Astrocyte of the spinal cord (primary cell): ENCODE results near the gene FUBP3.
"Not testable (repeated sequence)": the region's sequence is repeated elsewhere in the genome, so short reads cannot be mapped to it uniquely, and the experiment has no call there.

Experiments used
- DNase-seq: peaks from one replicate; pipeline ENCODE4 v3.0.0; 2011; ENCODE audit warnings: low read depth, low spot score
- H3K4me3 ChIP-seq: 2 replicates; pipeline ENCODE4 v1.5.1; 2011; ENCODE audit warnings: low read depth, mild to moderate bottlenecking, low read length, moderate library complexity
- CTCF ChIP-seq: IDR thresholded peaks from 2 replicates; pipeline ENCODE4 v1.5.1; 2012; ENCODE audit warnings: low read depth, mild to moderate bottlenecking, low read length, inconsistent platforms
- in situ Hi-C: cut with HindIII; loops from 2 replicates; pipeline ENCODE4 v1.10.0; 2017; ENCODE audit warnings: low sequenced_read_pairs

FUBP3 gene

GRCh38 chr9:130555968-130556367 lies 23.4 kb upstream of the FUBP3 start:
- in situ Hi-C loops, result no loop called here
- no peak for DNase-seq
- no peak for TF ChIP-seq CTCF
- H3K4me3 ChIP-seq, result no peak overlapping the region

DNA sequence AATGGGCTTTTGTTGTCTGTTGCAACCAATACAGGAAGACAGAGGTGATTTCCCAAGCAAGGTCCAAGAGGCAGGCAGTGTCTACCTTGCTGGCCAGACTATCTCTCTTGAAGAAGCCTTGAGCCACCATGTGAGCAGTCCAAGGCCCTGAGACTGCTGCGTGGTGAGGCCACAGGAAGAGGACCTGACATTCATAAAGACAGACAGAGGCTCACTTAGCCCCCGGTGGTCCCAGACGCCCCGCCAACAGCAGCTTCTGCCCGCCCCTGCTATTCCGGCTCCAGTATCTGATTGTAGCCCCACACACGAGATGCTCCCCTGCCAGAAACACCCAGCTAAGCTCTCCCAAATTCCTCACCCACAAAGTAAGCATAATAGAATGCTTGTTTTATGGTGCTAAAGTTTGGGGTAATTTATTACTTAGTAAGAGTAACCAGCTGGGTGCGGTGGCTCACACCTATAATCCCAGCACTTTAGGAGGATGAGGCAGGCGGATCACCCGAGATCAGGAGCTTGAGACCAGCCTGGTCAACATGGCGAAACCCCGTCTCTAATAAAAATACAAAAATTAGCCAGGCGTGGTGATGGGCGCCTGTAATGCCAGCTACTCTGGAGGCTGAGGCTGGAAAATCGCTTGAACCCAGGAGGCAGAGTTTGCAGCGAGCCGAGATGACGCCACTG lies 22.8 kb upstream of the FUBP3 start:
- no peak for DNase-seq
- no peak overlapping the region for H3K4me3 ChIP-seq
- no peak for TF ChIP-seq CTCF
- in situ Hi-C loops, result no loop called here

DNA sequence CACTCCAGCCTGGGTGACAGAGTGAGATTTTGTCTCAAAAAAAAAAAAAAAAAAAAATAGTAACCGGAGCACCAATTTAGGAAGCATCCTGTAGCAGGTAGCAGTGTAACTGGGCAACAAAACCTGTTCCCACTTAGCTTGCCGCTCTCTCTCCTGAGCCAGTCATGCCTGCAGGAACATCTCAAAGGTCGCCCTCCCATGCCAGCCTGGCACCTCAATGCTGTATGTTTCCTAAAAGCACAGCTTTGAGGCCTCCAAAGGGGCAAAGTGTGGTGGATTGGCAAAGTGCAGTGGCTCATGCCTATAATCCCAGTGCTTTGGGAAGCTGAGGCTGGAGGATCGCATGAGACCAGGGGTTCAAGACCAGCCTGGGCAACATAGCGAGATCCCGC lies 22.3 kb upstream of the FUBP3 start:
- no peak for DNase-seq
- no peak for TF ChIP-seq CTCF
- H3K4me3 ChIP-seq, result no peak overlapping the region
- in situ Hi-C loops, result no loop called here

GRCh38 chr9:130561056-130561455 lies 18.3 kb upstream of the FUBP3 start:
- no peak for TF ChIP-seq CTCF
- in situ Hi-C loops, result no loop called here
- DNase-seq, result no peak

GRCh38 chr9:130562525-130562924 lies 16.9 kb upstream of the FUBP3 start:
- in situ Hi-C loops, DNase-seq, H3K4me3 ChIP-seq: not testable (repeated sequence)

More at GRCh38 chr9:130561056-130561455, 18.3 kb upstream of the FUBP3 start:
- H3K4me3 ChIP-seq, result no peak overlapping the region

GRCh38 chr9:130563797-130564196 lies 15.6 kb upstream of the FUBP3 start:
- in situ Hi-C loops, result no loop called here
- H3K4me3 ChIP-seq, result no peak overlapping the region
- no peak for TF ChIP-seq CTCF
- no peak for DNase-seq

GRCh38 chr9:130565792-130566191 lies 13.6 kb upstream of the FUBP3 start:
- TF ChIP-seq CTCF, result no peak
- no peak for DNase-seq
- no peak overlapping the region for H3K4me3 ChIP-seq
- in situ Hi-C loops, result no loop called here
